ENCODE measurements around the gene VOPP1. TPM values are rescaled to one million over a fixed set of nuclear protein-coding genes. Genes with fewer than 3 reads are reported as not detected.

Gene VOPP1
- total RNA-seq, 2 experiments from 2014 or later: 51.4 to 52.7 TPM

GRCh38 chr7:55508221-55509011 is 63.9 kb downstream of the VOPP1 start:
- Mint-ChIP-seq H3K27ac (no peak overlapping the region), H3K9me3 (no peaks in the 10 kb centered on the region), H3K4me3 (no peak overlapping the region), H3K27me3 (no peaks in the 10 kb centered on the region), H3K36me3 (ENCODE audit: low read depth) (peaks cover 21% of the 10 kb centered on the region), H3K4me1 (peaks cover 27% of the 10 kb centered on the region)
- POLR2A ChIA-PET: interaction anchor here (1.3 kb wide), 1 partner anchor 26 kb away, joined by 4 read pairs; no protein-coding TSS in a partner anchor
- no peak for DNase-seq
- CTCF ChIA-PET: interaction anchor here (0.9 to 1.4 kb wide), 2 partner anchors 9 to 93 kb away, joined by 3 to 4 read pairs; no protein-coding TSS in a partner anchor

- peaks cover 24% of the 10 kb centered on the region for H3K4me1 Mint-ChIP-seq
- H3K27me3 Mint-ChIP-seq: no peaks in the 10 kb centered on the region
- peaks cover 17% of the 10 kb centered on the region for H3K36me3 Mint-ChIP-seq (ENCODE audit: low read depth)
- CTCF ChIA-PET: interaction anchor here (1.4 kb wide), 1 partner anchor 92 kb away, joined by 4 read pairs; no protein-coding TSS in a partner anchor
- no peak overlapping the region for H3K4me3 Mint-ChIP-seq
- DNase-seq: no peak
- H3K9me3 Mint-ChIP-seq: no peaks in the 10 kb centered on the region
- no peak overlapping the region for H3K27ac Mint-ChIP-seq
- POLR2A ChIA-PET: interaction anchor here (1.3 kb wide), 1 partner anchor 27 kb away, joined by 4 read pairs; no protein-coding TSS in a partner anchor
These were observed 64.6 kb downstream of the VOPP1 start for GRCh38 chr7:55507743-55508142.

GRCh38 chr7:55504967-55505658 is 67.2 kb downstream of the VOPP1 start:
- H3K36me3 Mint-ChIP-seq (ENCODE audit: low read depth): peaks cover 13% of the 10 kb centered on the region
- POLR2A ChIA-PET: no interaction called here
- H3K4me3 Mint-ChIP-seq: no peak overlapping the region
- CTCF ChIA-PET: no interaction called here
- no peak overlapping the region for H3K27ac Mint-ChIP-seq
- no peaks in the 10 kb centered on the region for H3K9me3 Mint-ChIP-seq
- no peak for DNase-seq
- H3K4me1 Mint-ChIP-seq: peaks cover 16% of the 10 kb centered on the region
- no peaks in the 10 kb centered on the region for H3K27me3 Mint-ChIP-seq

GRCh38 chr7:55504093-55504859 is 68.0 kb downstream of the VOPP1 start:
- ChIA-PET CTCF (no interaction called here), POLR2A (no interaction called here)
- Mint-ChIP-seq H3K27ac (no peak overlapping the region), H3K4me3 (no peak overlapping the region), H3K4me1 (peaks cover 11% of the 10 kb centered on the region), H3K36me3 (ENCODE audit: low read depth) (peaks cover 13% of the 10 kb centered on the region), H3K9me3 (no peaks in the 10 kb centered on the region), H3K27me3 (no peaks in the 10 kb centered on the region)
- no peak for DNase-seq

GRCh38 chr7:55502858-55503440 is 69.4 kb downstream of the VOPP1 start:
- Mint-ChIP-seq H3K4me3 (no peak overlapping the region), H3K36me3 (ENCODE audit: low read depth) (peaks cover 13% of the 10 kb centered on the region), H3K27ac (no peak overlapping the region), H3K4me1 (peaks cover 13% of the 10 kb centered on the region), H3K27me3 (no peaks in the 10 kb centered on the region), H3K9me3 (no peaks in the 10 kb centered on the region)
- ChIA-PET POLR2A (no interaction called here), CTCF (no interaction called here)
- DNase-seq: no peak

- no peak overlapping the region for H3K27ac Mint-ChIP-seq
- H3K4me3 Mint-ChIP-seq: no peak overlapping the region
- no peaks in the 10 kb centered on the region for H3K9me3 Mint-ChIP-seq
- H3K36me3 Mint-ChIP-seq (ENCODE audit: low read depth): peaks cover 8% of the 10 kb centered on the region
- H3K4me1 Mint-ChIP-seq: peaks cover 8% of the 10 kb centered on the region
- DNase-seq: no peak
- POLR2A ChIA-PET: no interaction called here
- CTCF ChIA-PET: interaction anchor here (1.5 kb wide), 1 partner anchor 14 kb away, joined by 4 read pairs; no protein-coding TSS in a partner anchor
- H3K27me3 Mint-ChIP-seq: no peaks in the 10 kb centered on the region
These were observed 70.0 kb downstream of the VOPP1 start for GRCh38 chr7:55502124-55502857.

- Mint-ChIP-seq H3K4me3 (no peak overlapping the region), H3K9me3 (no peaks in the 10 kb centered on the region), H3K36me3 (ENCODE audit: low read depth) (peaks cover 8% of the 10 kb centered on the region), H3K27ac (no peak overlapping the region), H3K4me1 (peaks cover 8% of the 10 kb centered on the region), H3K27me3 (no peaks in the 10 kb centered on the region)
- ChIA-PET POLR2A (no interaction called here), CTCF (interaction anchor here (1.5 kb wide), 1 partner anchor 14 kb away, joined by 4 read pairs; no protein-coding TSS in a partner anchor)
- DNase-seq: no peak
These were observed 70.7 kb downstream of the VOPP1 start for GRCh38 chr7:55501611-55502010.

GRCh38 chr7:55500117-55500756 is 72.1 kb downstream of the VOPP1 start:
- no peak overlapping the region for H3K27ac Mint-ChIP-seq
- H3K9me3 Mint-ChIP-seq: no peaks in the 10 kb centered on the region
- H3K36me3 Mint-ChIP-seq (ENCODE audit: low read depth): peaks cover 3% of the 10 kb centered on the region
- no peaks in the 10 kb centered on the region for H3K27me3 Mint-ChIP-seq
- no peak for DNase-seq
- ChIA-PET CTCF (no interaction called here), POLR2A (no interaction called here)
- no peak overlapping the region for H3K4me3 Mint-ChIP-seq
- peaks cover 5% of the 10 kb centered on the region for H3K4me1 Mint-ChIP-seq

- Mint-ChIP-seq H3K9me3 (no peaks in the 10 kb centered on the region), H3K27me3 (no peaks in the 10 kb centered on the region), H3K36me3 (ENCODE audit: low read depth) (no peaks in the 10 kb centered on the region), H3K4me3 (no peak overlapping the region), H3K27ac (no peak overlapping the region), H3K4me1 (peaks cover 5% of the 10 kb centered on the region)
- POLR2A ChIA-PET: no interaction called here
- CTCF ChIA-PET: no interaction called here
- DNase-seq: no peak
These were observed 72.7 kb downstream of the VOPP1 start for GRCh38 chr7:55499591-55499990.

GRCh38 chr7:55498770-55499169 is 73.5 kb downstream of the VOPP1 start:
- Mint-ChIP-seq H3K27me3 (no peaks in the 10 kb centered on the region), H3K4me1 (peaks cover 5% of the 10 kb centered on the region), H3K36me3 (ENCODE audit: low read depth) (peaks cover 1% of the 10 kb centered on the region), H3K4me3 (no peak overlapping the region), H3K27ac (no peak overlapping the region), H3K9me3 (no peaks in the 10 kb centered on the region)
- POLR2A ChIA-PET: no interaction called here
- CTCF ChIA-PET: no interaction called here
- no peak for DNase-seq

- POLR2A ChIA-PET: no interaction called here
These were observed 74.2 kb downstream of the VOPP1 start for GRCh38 chr7:55498142-55498541.

GRCh38 chr7:55497521-55497920 is 74.8 kb downstream of the VOPP1 start:
- Mint-ChIP-seq H3K27me3 (no peaks in the 10 kb centered on the region), H3K36me3 (ENCODE audit: low read depth) (peaks cover 5% of the 10 kb centered on the region), H3K4me1 (peaks cover 5% of the 10 kb centered on the region), H3K27ac (no peak overlapping the region), H3K4me3 (no peak overlapping the region), H3K9me3 (no peaks in the 10 kb centered on the region)
- CTCF ChIA-PET: no interaction called here
- POLR2A ChIA-PET: no interaction called here
- no peak for DNase-seq

More at GRCh38 chr7:55498142-55498541, 74.2 kb downstream of the VOPP1 start:
- Mint-ChIP-seq H3K9me3 (no peaks in the 10 kb centered on the region), H3K4me3 (no peak overlapping the region), H3K4me1 (peaks cover 5% of the 10 kb centered on the region), H3K36me3 (ENCODE audit: low read depth) (peaks cover 2% of the 10 kb centered on the region), H3K27me3 (no peaks in the 10 kb centered on the region), H3K27ac (no peak overlapping the region)
- CTCF ChIA-PET: no interaction called here
- no peak for DNase-seq
